Subcutaneous adipose tissue (tissue), 4 donors: ENCODE measurements around the gene TMEFF1. TPM values are rescaled to one million over a fixed set of nuclear protein-coding genes. Genes with fewer than 3 reads are reported as not detected.

Experiments
- CTCF ChIP-seq: fragments of 450-650 bp; IDR thresholded peaks from one replicate; pipeline ENCODE4 v1.5.1; 2016; ENCODE audit warnings: low read depth, mild to moderate bottlenecking, control low read depth, antibody characterized with exemption, moderate library complexity
- total RNA-seq, 4 donors: library from RNA; depleted of rRNA; stranded (reverse); fragments of >200 nt; gene quantifications; one replicate each; pipeline ENCODE4 v1.1.0, GENCODE V29; 2016

The TMEFF1 gene
- total RNA-seq, 4 donors from 2014 or later, result 0.22 to 2.9 TPM; not detected in 2

- TF ChIP-seq CTCF, result no peak
These were observed 42.5 kb upstream of the TMEFF1 start for GRCh38 chr9:100430286-100430940.

GRCh38 chr9:100431886-100432285 lies 41.1 kb upstream of the TMEFF1 start:
- TF ChIP-seq CTCF, result no peak

GRCh38 chr9:100432736-100433135 lies 40.2 kb upstream of the TMEFF1 start:
- no peak for TF ChIP-seq CTCF

- no peak for TF ChIP-seq CTCF
These were observed 36.4 kb upstream of the TMEFF1 start for GRCh38 chr9:100436571-100436970.

- no peak for TF ChIP-seq CTCF
These were observed 34.8 kb upstream of the TMEFF1 start for GRCh38 chr9:100437860-100438805.

- TF ChIP-seq CTCF, result no peak
These were observed 32.9 kb upstream of the TMEFF1 start for GRCh38 chr9:100440071-100440470.

GRCh38 chr9:100441911-100442361 lies 31.0 kb upstream of the TMEFF1 start:
- no peak for TF ChIP-seq CTCF
